Smooth muscle cell (in vitro differentiated cells): ENCODE data around the gene GSTA1. TPM values are rescaled to one million over a fixed set of nuclear protein-coding genes. Genes with fewer than 3 reads are reported as not detected.
A peak's percentile ranks its signal among the peaks of the same experiment; 100 is the strongest.
"Not testable (repeated sequence)": the region's sequence is repeated elsewhere in the genome, so short reads cannot be mapped to it uniquely, and the experiment has no call there.

ENCODE experiments used
- DNase-seq: peaks from one replicate; lab custom pipeline; 2025; ENCODE audit not compliant: unreplicated experiment; lab: John Stamatoyannopoulos, UW
- H2AFZ ChIP-seq: fragments of 200-600 bp; sonication (generic); 2 replicates; pipeline ENCODE4 v1.6.0; 2016; ENCODE audit warnings: antibody characterized with exemption, low read depth, mild to moderate bottlenecking
- H3F3A ChIP-seq: fragments of 200-600 bp; sonication (generic); 2 replicates; pipeline ENCODE4 v1.6.0; 2017; ENCODE audit warnings: antibody characterized with exemption, low read depth
- H3K27ac ChIP-seq: fragments of 200-600 bp; sonication (generic); 2 replicates; pipeline ENCODE4 v1.5.1; 2016; ENCODE audit warnings: low read depth, mild to moderate bottlenecking
- H3K27me3 ChIP-seq: fragments of 200-600 bp; sonication (generic); 2 replicates; pipeline ENCODE4 v1.6.1; 2016; ENCODE audit warnings: low read depth, mild to moderate bottlenecking
- H3K36me3 ChIP-seq: fragments of 200-600 bp; sonication (generic); 2 replicates; pipeline ENCODE4 v1.5.1; 2016; ENCODE audit warnings: low read depth
- H3K4me1 ChIP-seq: fragments of 200-600 bp; sonication (generic); 2 replicates; pipeline ENCODE4 v1.5.1; 2016; ENCODE audit warnings: low read depth
- H3K4me2 ChIP-seq: fragments of 200-600 bp; sonication (generic); 2 replicates; pipeline ENCODE4 v1.6.0; 2016; ENCODE audit warnings: mild to moderate bottlenecking
- H3K4me3 ChIP-seq: fragments of 200-600 bp; sonication (generic); 2 replicates; pipeline ENCODE4 v1.5.1; 2016; ENCODE audit warnings: mild to moderate bottlenecking
- H3K79me2 ChIP-seq: fragments of 200-600 bp; sonication (generic); 2 replicates; pipeline ENCODE4 v1.6.0; 2016; ENCODE audit warnings: low read depth, mild to moderate bottlenecking
- H3K9ac ChIP-seq: fragments of 200-600 bp; sonication (generic); 2 replicates; pipeline ENCODE4 v1.6.0; 2016; ENCODE audit warnings: low read depth
- H3K9me3 ChIP-seq: fragments of 200-600 bp; sonication (generic); replicated peaks from 2 replicates; pipeline ENCODE4 v1.5.1; 2016; ENCODE audit warnings: low read depth
- H4K20me1 ChIP-seq: fragments of 200-600 bp; sonication (generic); 2 replicates; pipeline ENCODE4 v1.6.0; 2016; ENCODE audit warnings: low read depth
- CTCF ChIP-seq: fragments of 200-600 bp; sonication (generic); IDR thresholded peaks from 2 replicates; pipeline ENCODE4 v1.5.1; 2017; ENCODE audit warnings: borderline replicate concordance, mild to moderate bottlenecking, antibody characterized with exemption; ENCODE audit not compliant: insufficient read depth, poor library complexity, severe bottlenecking
- WGBS: methylation state at CpG from one replicate; pipeline ENCODE4 v1.1.7; 2016; ENCODE audit warnings: low lambda C conversion rate; 5-methylcytosine and 5-hydroxymethylcytosine counted together
- polyA plus RNA-seq: library from polyadenylated mRNA; unstranded; fragments of >200 nt; fragmentation: Nextera tagmentation; extraction: Ambion mirVana; gene quantifications from 2 replicates; pipeline ENCODE4 v1.2.1, GENCODE V29; 2016
- total RNA-seq: library from RNA; depleted of rRNA; stranded (reverse); fragments of >200 nt; gene quantifications from 2 replicates; pipeline ENCODE4 v1.2.3, GENCODE V29; 2014

The GSTA1 gene
- total and polyA plus RNA-seq, 2 experiments from 2014 or later = 2.2 to 4.0 TPM

GRCh38 chr6:52840763-52841585 is 37.4 kb upstream of the GSTA1 start, which contains the start of gene GSTA5:
Gene GSTA5, minus strand, starts transcription at chr6:52840813.
- Histone ChIP-seq H3K4me2 (no peak within 1 kb of the TSS), H3F3A (no peaks in the 10 kb centered on the region), H3K27me3 (no peaks in the 10 kb centered on the region), H3K9ac (no peak within 1 kb of the TSS), H4K20me1 (no peaks in the 10 kb centered on the region), H3K4me1 (no peaks in the 10 kb centered on the region), H3K9me3 (no peaks in the 10 kb centered on the region), H3K36me3 (no peaks in the 10 kb centered on the region), H2AFZ (no peak within 1 kb of the TSS), H3K4me3 (no peak within 1 kb of the TSS), H3K79me2 (no peaks in the 10 kb centered on the region), H3K27ac (no peak within 1 kb of the TSS)
- DNase-seq = no peak
- no peak for TF ChIP-seq CTCF
- 77% methylated on average over 5 of the region's 5 CpGs for WGBS

- Histone ChIP-seq H3K4me1 (no peaks in the 10 kb centered on the region), H3K27me3 (no peaks in the 10 kb centered on the region), H3K4me2 (no peak overlapping the region), H3F3A (no peaks in the 10 kb centered on the region), H2AFZ (no peak overlapping the region), H3K9me3 (no peaks in the 10 kb centered on the region), H4K20me1 (no peaks in the 10 kb centered on the region), H3K4me3 (no peak overlapping the region), H3K27ac (no peak overlapping the region), H3K9ac (no peak overlapping the region), H3K36me3 (no peaks in the 10 kb centered on the region), H3K79me2 (no peaks in the 10 kb centered on the region)
- peak; percentile 5 for DNase-seq
- TF ChIP-seq CTCF = peak; percentile 69
- WGBS = 64% methylated on average over 20 of the region's 20 CpGs
Measured at GRCh38 chr6:52839124-52840055, 35.8 kb upstream of the GSTA1 start.

GRCh38 chr6:52834481-52834880 is 30.9 kb upstream of the GSTA1 start:
- DNase-seq = no peak
- Histone ChIP-seq H3K4me1 (no peaks in the 10 kb centered on the region), H3K4me2 (no peak overlapping the region), H3K27ac (no peak overlapping the region), H3K9ac (no peak overlapping the region), H3K36me3 (no peaks in the 10 kb centered on the region), H3K9me3 (no peaks in the 10 kb centered on the region), H4K20me1 (no peaks in the 10 kb centered on the region), H3K27me3 (no peaks in the 10 kb centered on the region), H3F3A (no peaks in the 10 kb centered on the region), H3K79me2 (no peaks in the 10 kb centered on the region), H3K4me3 (no peak overlapping the region), H2AFZ (no peak overlapping the region)
- 96% methylated on average over 1 of the region's 1 CpG for WGBS
- no peak for TF ChIP-seq CTCF

- 91% methylated on average over 4 of the region's 4 CpGs for WGBS
- H3K9me3 ChIP-seq = not testable (repeated sequence)
Measured at GRCh38 chr6:52830869-52831268, 27.3 kb upstream of the GSTA1 start.

More at GRCh38 chr6:52830869-52831268, 27.3 kb upstream of the GSTA1 start:
- not testable (repeated sequence) for H4K20me1 ChIP-seq, H2AFZ ChIP-seq, H3K36me3 ChIP-seq, H3K4me2 ChIP-seq, H3K4me3 ChIP-seq, H3K27ac ChIP-seq, H3K79me2 ChIP-seq, H3F3A ChIP-seq, H3K27me3 ChIP-seq, DNase-seq, H3K9ac ChIP-seq, H3K4me1 ChIP-seq
